Panc1 (cell line): ENCODE data around the gene CENPB. TPM values are rescaled to one million over a fixed set of nuclear protein-coding genes. Genes with fewer than 3 reads are reported as not detected.

Experiments used
- ATAC-seq: fragments of 200-7000 bp; cut with Tn5 transposase; 2 replicates; pipeline ENCODE4 v1.9.1; 2020; ENCODE audit warnings: mild to moderate bottlenecking, moderate library complexity
- BruUV-seq: library from RNA; stranded (reverse); fragments of 400-500 nt; replicated peaks from 2 replicates; lab custom pipeline; 2021; lab: Mats Ljungman, UMichigan
- CTCF ChIA-PET: fragments of 300-600 bp; sonication (Branson Sonifier 250); formaldehyde crosslinking; loops from one replicate; lab custom pipeline; 2022; ENCODE audit warnings: antibody characterized with exemption; lab: Charles Lee
- POLR2A ChIA-PET: fragments of 300-600 bp; sonication (Branson Sonifier 250); formaldehyde crosslinking; loops from one replicate; lab custom pipeline; 2022; ENCODE audit warnings: antibody characterized with exemption; lab: Charles Lee
- DNase-seq: peaks from one replicate; pipeline ENCODE4 v3.0.0-alpha.2; 2010; ENCODE audit warnings: low read depth, low spot score
- H3K27ac ChIP-seq: 2 replicates; pipeline ENCODE4 v1.5.1; 2011; ENCODE audit warnings: mild to moderate bottlenecking, low read length, inconsistent platforms
- H3K27me3 ChIP-seq: fragments of 200-500 bp; sonication (Bioruptor generic); 2 replicates; pipeline ENCODE4 v1.6.0; 2014; ENCODE audit warnings: low read length, inconsistent platforms; ENCODE audit not compliant: control insufficient read depth, insufficient read depth
- H3K36me3 ChIP-seq: fragments of 200-500 bp; sonication (Bioruptor generic); 2 replicates; pipeline ENCODE4 v1.5.1; 2014; ENCODE audit warnings: inconsistent platforms, mild to moderate bottlenecking, low read length, moderate library complexity; ENCODE audit not compliant: control insufficient read depth, insufficient read depth
- H3K4me1 ChIP-seq: 2 replicates; pipeline ENCODE4 v1.5.1; 2011; ENCODE audit warnings: inconsistent platforms, mild to moderate bottlenecking, low read length, moderate library complexity; ENCODE audit not compliant: control insufficient read depth, insufficient read depth
- H3K4me3 ChIP-seq, 2 experiments: 2 replicates each; pipeline ENCODE4 v1.5.1; 2011 to 2012; ENCODE audit warnings: low read depth in 2 of 2, low read length in 2 of 2, mild to moderate bottlenecking in 2 of 2, inconsistent platforms in 1 of 2, moderate library complexity in 1 of 2
- H3K9me3 ChIP-seq: fragments of 200-500 bp; sonication (Bioruptor generic); 2 replicates; pipeline ENCODE4 v1.5.1; 2014; ENCODE audit warnings: low read depth, mild to moderate bottlenecking, inconsistent platforms, low read length, moderate library complexity; ENCODE audit not compliant: control insufficient read depth, insufficient read depth
- CTCF ChIP-seq: fragments of 450-650 bp; IDR thresholded peaks from 2 replicates; pipeline ENCODE4 v1.5.1; 2017; ENCODE audit warnings: mild to moderate bottlenecking
- POLR2AphosphoS5 ChIP-seq: IDR thresholded peaks from 2 replicates; pipeline ENCODE4 v1.6.1; 2012; ENCODE audit warnings: mild to moderate bottlenecking, low read depth, low read length, moderate library complexity
- REST ChIP-seq, 2 experiments: IDR thresholded peaks; 2 replicates each; pipeline ENCODE4 v1.6.1; 2011 to 2012; ENCODE audit warnings: low read depth in 2 of 2, control low read depth in 1 of 2, low read length in 1 of 2, mild to moderate bottlenecking in 1 of 2, moderate library complexity in 1 of 2; ENCODE audit not compliant: insufficient read depth in 1 of 2
- SIN3A ChIP-seq: IDR thresholded peaks from 2 replicates; pipeline ENCODE4 v1.6.1; 2012; ENCODE audit warnings: low read depth, mild to moderate bottlenecking, low read length, moderate library complexity, borderline replicate concordance; ENCODE audit not compliant: insufficient read depth
- TCF7L2 ChIP-seq: IDR thresholded peaks from 2 replicates; pipeline ENCODE4 v1.6.1; 2011; ENCODE audit warnings: mild to moderate bottlenecking, low read depth, low read length, inconsistent platforms
- in situ Hi-C: cut with HindIII; loops from 2 replicates; pipeline ENCODE4 v1.10.0; 2016; ENCODE audit warnings: low sequenced_read_pairs, low pct_unique_long_range_greater_than_20kb
- intact Hi-C: fragments of 100-400 bp; cut with micrococcal nuclease; formaldehyde crosslinking; loops from one replicate; pipeline ENCODE4 v1.10.0; 2022; ENCODE audit not compliant: unreplicated experiment
- total RNA-seq: library from RNA; stranded (reverse); gene quantifications from one replicate; pipeline ENCODE4 v1.2.1, GENCODE V29; 2021; ENCODE audit not compliant: unreplicated experiment

Gene CENPB
- total RNA-seq, 1 experiment from 2014 or later = 154 TPM

DNA sequence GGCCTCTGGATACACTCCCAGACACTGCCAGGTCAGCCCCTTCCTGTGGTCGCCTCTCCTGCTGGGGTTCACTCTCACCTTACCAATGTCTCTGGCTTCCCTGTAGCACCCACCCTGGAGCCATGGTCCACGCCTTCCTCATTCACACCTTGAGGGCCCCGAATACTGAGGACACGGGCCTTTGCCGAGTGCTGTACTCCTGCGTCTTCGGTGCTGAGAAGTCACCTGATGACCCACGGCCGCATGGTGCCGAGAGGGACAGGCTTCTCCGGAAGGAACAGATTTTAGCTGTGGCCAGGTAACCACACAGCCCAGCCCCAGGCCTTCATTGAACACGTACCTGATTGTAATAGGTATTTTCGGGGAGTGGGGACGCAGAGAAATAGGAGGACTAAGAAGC lies 35.5 kb upstream of the CENPB start:
- ChIA-PET POLR2A (interaction anchor here (0.6 kb wide), 1 partner anchor 662 kb away, joined by 8 read pairs; the partner anchor contains the start of genes FASTKD5 and UBOX5), CTCF (interaction anchor here (1.7 to 1.9 kb wide), 2 partner anchors 33 to 41 kb away, joined by 6 to 7 read pairs; partner anchors contain the start of gene SPEF1)
- no peak for ATAC-seq
- H3K27ac ChIP-seq = 0 out of 2 replicates have a peak overlapping the region, but pooled peaks have one; percentile 14
- H3K9me3 ChIP-seq = no peaks in the 10 kb centered on the region
- no peaks in the 10 kb centered on the region for H3K27me3 ChIP-seq
- intact Hi-C loops (loop anchor here (2.0 kb wide), 1 partner anchor 33 kb away; no protein-coding TSS in a partner anchor), in situ Hi-C loops (no loop called here)
- H3K4me1 ChIP-seq = peaks cover 19% of the 10 kb centered on the region
- BruUV-seq = no TSS peak
- DNase-seq = no peak
- no peak overlapping the region for H3K4me3 ChIP-seq
- TF ChIP-seq SIN3A (no peak), POLR2AphosphoS5 (no peak), TCF7L2 (no peak), CTCF (no peak), REST (IDR thresholded peaks at IDR 0.05; ENCODE audit: insufficient read depth in 1 of 2, low read depth in 2 of 2, low read length in 1 of 2) (no peak)
- H3K36me3 ChIP-seq = 0 out of 2 replicates have a peak, but pooled peaks cover 4% of the 10 kb centered on the region

DNA sequence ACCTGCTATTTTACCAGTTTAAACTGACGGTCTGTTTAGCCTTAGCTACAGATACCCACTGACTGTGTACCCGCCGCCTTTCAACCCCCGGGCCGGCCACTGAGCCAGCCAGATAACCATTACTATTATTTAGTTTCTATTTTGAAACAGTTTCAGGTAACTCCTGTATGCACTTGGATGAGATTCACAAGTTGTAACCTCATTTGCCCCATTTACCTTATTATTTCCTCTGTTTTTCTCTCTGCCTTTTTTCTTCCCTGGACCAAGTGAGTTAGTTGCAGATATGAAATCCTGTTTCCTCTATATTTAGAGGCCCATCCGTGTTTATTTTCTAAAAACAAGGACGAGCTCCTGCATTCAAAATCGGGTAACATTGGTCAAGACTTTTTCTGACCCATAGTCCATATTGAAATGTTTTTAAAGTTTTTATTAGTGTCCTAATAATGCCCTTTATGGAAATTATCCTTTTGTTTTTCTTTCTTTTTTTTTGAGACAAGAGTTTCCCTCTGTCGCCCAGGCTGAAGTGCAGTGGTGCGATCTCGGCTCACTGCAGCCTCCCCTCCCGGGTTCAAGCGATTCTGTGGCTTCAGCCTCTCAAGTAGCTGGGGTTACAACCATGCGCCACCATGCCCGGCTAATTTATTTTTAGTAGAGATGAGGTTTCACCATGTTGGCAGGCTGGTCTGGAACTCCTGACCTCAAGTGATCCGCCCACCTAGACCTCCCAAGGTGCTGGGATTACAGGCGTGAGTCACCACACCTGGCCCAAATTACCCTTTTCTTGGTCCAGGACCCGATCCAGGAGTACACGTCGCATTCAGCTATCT lies 34.6 kb upstream of the CENPB start:
- ChIA-PET POLR2A (interaction anchor here (0.6 to 0.9 kb wide), 3 partner anchors 20 to 661 kb away, joined by 3 to 8 read pairs (median 3); partner anchors contain the start of genes FASTKD5, SPEF1 and UBOX5), CTCF (interaction anchor here (0.6 to 1.9 kb wide), 6 partner anchors 14 to 195 kb away, joined by 3 to 7 read pairs (median 4); partner anchors contain the start of gene SPEF1)
- Histone ChIP-seq H3K4me1 (peaks cover 19% of the 10 kb centered on the region), H3K27ac (peak overlapping the region; percentile 89), H3K9me3 (no peaks in the 10 kb centered on the region), H3K36me3 (0 out of 2 replicates have a peak, but pooled peaks cover 4% of the 10 kb centered on the region), H3K27me3 (no peaks in the 10 kb centered on the region), H3K4me3 (peak overlapping the region; percentile 60 to 74)
- DNase-seq (no peak), ATAC-seq (no peak)
- no peak for TF ChIP-seq POLR2AphosphoS5
- TF ChIP-seq SIN3A = no peak
- TF ChIP-seq REST (IDR thresholded peaks at IDR 0.05; ENCODE audit: insufficient read depth in 1 of 2, low read depth in 2 of 2, low read length in 1 of 2) = no peak
- TF ChIP-seq TCF7L2 = no peak
- no peak for TF ChIP-seq CTCF
- intact Hi-C loops (loop anchor here (2.0 kb wide), 1 partner anchor 32 kb away; no protein-coding TSS in a partner anchor), in situ Hi-C loops (no loop called here)
- TSS peak; percentile 88 for BruUV-seq
